GM15510 (cell line): ENCODE measurements around the gene GOLGA5.

Experiments
- POLR2A ChIP-seq: IDR thresholded peaks from 3 replicates; pipeline ENCODE4 v1.6.1; 2011; ENCODE audit warnings: borderline replicate concordance; ENCODE audit not compliant: insufficient read length; ENCODE audit errors: extremely low read depth

The GOLGA5 gene

DNA sequence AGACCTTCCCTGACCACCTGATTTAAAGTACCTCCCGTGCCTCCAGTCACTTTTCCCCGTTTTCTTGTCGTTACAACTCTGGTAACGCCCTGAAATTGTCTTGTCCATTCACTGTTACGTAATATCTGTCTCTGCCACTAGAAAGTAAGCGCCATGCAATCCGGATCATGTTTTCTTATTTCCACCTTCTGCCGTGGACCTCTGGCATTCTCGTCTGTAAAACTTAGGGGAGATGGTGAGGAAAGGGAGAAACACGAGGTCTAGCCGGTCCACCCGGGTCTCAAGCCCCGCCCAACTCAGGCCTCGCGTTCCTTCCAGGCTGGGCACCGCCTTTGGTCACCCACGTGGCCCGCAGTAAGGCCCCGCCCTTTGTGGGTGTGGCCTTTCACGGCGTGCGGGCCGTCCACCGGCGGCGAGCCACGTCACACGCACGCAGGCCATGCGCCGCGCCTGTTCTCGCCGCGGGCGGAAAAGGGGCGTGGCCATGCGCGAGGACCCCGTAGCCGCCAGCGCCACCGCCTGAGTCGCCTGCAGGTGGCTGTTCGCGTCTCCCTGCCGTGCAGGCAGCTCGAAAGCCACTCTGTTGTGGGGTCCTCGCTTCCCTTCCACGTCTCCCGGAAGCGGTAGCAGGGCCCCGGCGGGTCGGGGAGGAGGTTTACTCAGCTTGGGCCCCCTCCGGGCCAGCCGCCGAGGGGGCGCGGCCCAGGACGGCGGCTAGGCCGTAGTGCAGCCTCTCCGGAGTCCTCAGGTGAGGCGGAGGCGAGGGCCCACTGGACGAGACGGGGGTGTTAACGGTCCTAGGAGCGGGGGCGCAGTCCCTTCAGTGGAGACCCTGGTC lies at the start of gene GOLGA5:
TSS of gene GOLGA5 (plus strand) at position 597 of the 838 bp plus-strand sequence. CDS start 3,133 bp downstream, outside the sequence.
- peak; percentile 84 for TF ChIP-seq POLR2A

DNA sequence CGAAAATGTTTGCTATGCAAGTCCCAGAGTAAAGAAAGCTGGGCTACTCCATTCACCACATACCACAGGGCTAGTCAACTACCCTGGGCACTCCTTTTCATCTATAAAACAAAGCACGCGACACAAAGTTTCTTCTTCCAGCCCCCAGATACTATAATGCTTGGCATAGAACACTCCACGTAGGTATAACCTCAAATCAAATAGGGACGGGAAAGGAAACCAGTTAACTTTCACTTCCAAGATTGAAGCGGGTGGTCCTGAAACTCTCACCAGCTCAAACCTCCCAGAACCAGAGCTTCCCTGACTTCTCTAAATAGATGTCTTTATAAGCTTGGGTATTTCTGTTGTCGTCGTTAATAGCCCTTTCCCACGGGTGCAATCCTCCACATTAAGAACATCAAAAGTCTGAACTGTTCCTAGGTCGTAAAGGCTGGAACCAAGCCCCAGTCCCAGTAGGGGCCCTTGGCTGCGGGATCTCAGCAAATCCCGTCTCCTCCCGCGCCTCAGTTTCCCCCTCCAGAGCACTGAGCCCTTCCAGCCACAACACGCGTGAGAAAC lies 46.3 kb upstream of the GOLGA5 start:
- no peak for TF ChIP-seq POLR2A

DNA sequence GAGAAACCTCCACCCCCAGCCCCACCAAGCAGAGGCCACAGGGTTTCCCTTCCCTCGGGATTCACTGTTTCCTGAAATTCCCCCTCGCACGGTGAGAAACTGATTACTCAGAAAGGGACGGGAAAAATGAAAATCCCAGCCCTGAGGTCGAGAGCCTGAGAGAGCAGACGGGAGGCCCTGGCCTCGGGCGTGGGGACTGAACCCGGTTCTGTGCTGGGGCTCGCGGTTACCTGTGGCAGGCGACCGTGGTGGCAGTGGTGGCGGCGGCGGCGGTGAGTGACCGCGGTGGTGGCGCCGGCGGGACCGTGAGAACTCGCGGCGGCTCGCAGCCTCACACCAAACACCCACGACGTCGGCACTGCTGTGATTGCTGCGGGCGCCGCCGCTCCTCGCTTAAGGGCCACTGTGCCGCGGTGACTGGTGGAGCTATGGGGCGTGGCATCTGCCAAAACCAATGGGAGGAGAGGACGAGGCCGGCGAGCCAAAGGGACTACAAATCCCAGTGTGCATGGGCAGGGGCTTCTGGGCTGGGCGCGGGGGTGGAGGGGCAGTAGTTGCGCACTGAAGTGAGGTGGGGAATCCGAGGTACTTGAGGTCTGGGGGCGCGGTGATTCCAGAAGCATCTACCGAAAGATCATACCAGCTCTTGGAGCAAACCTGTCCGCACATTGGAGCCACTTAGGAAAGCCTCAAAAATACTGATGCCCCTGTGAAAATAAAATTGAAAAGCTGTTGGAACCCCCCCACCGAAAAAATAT lies 45.7 kb upstream of the GOLGA5 start, which contains the start of gene LGMN:
TSS of gene LGMN (minus strand) at position 369 of the 758 bp plus-strand sequence. CDS start 15,841 bp downstream, outside the sequence.
- peak; percentile 92 for TF ChIP-seq POLR2A

DNA sequence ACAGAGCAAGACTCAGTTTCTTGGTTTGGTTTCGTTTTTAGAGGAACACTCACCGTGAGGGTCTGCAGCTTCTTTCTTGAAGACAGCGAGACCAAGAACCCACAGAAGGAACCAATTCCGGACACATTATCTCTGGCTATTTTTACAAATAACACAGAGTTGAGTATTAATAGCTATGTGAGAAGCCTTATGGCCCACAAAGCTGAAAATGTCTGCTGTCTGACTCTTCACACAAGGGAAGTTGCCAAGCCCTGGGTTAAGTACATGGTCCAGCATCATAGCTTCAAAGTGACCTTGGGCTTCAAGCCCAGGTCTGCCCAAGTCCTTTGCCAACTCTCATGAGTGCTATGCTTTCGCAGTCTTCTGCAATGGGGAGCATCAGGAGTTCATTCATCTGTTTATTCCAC lies 43.1 kb upstream of the GOLGA5 start:
- TF ChIP-seq POLR2A: no peak

GRCh38 chr14:92751819-92752218 lies 42.3 kb upstream of the GOLGA5 start:
- TF ChIP-seq POLR2A: no peak

DNA sequence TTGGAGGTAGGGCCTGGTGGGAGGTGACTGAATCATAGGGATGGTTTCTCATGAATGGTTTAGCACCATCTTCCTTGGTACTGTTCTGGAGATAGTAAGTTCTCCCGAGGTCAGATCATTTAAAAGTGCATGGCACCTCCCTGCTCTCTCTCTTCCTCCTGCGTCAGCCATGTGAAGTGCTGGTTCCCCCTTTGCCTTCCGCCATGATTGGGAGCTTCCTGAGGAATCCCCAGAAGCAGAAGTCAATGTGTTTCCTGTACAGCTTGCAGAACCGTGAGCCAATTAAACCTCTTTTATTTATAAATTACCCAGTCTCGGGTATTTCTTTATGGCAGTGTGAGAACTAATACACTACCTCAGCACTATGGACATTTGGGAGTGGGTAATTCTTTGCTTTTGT lies 40.9 kb upstream of the GOLGA5 start:
- no peak for TF ChIP-seq POLR2A

DNA sequence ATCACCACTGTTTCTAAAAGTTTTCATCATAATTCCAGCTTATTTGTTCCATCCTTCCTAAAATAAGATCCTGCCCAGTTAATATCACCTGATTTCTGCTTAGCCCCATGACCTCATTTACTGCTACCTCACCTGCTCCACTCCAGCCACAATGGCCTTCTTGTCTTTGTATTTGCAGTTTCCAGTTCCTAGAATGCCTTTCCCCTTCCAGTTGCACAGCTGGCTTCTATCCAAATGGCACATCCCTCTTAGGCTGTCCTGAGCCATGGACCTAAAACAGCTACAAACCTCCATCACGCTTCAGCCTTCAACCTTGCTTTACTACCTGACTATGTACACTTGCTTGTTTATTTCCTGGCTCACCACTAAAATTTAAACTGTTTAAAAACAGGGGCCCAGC lies 39.1 kb upstream of the GOLGA5 start:
- no peak for TF ChIP-seq POLR2A

GRCh38 chr14:92755495-92755894 lies 38.6 kb upstream of the GOLGA5 start:
- no peak for TF ChIP-seq POLR2A

- no peak for TF ChIP-seq POLR2A
These were observed 37.7 kb upstream of the GOLGA5 start for GRCh38 chr14:92756446-92756845.

- TF ChIP-seq POLR2A: no peak
These were observed 34.8 kb upstream of the GOLGA5 start for GRCh38 chr14:92759300-92759678.

GRCh38 chr14:92759679-92760523 lies 34.2 kb upstream of the GOLGA5 start:
- no peak for TF ChIP-seq POLR2A

GRCh38 chr14:92760524-92760805 lies 33.6 kb upstream of the GOLGA5 start:
- TF ChIP-seq POLR2A: no peak

- no peak for TF ChIP-seq POLR2A
These were observed 25.3 kb upstream of the GOLGA5 start for GRCh38 chr14:92768795-92769194.

GRCh38 chr14:92770484-92770883 lies 23.6 kb upstream of the GOLGA5 start:
- TF ChIP-seq POLR2A: no peak

GRCh38 chr14:92774572-92774971 lies 19.5 kb upstream of the GOLGA5 start:
- no peak for TF ChIP-seq POLR2A
